ENCODE results near the gene ATF4. TPM values are rescaled to one million over a fixed set of nuclear protein-coding genes. Genes with fewer than 3 reads are reported as not detected.

Gene ATF4
- total and polyA plus RNA-seq, 2 of the 8 experiments (the other 6 are each of a cell fraction or from before 2014, with no cell fraction given) = 553 to 704 TPM

DNA sequence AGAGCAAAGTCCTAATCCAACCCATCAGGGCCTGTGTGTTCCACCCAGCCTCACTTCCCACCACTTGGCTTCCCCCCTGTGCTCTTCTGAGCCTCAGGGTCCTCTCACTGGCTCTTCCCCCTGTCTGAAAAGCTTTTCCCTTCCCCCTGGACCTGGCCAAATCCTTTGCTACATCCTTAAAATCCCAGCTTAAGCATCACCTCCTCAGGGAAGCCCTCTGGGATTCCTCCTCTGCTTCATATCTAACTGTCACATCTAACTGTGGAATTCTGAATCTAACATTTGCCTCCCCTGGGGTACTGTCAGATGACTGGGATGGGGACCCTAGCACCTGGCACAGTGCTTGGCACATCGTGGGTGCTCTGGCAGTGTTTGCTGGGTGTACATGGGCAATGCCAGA lies 51.2 kb downstream of the ATF4 start:
- H3K14ac ChIP-seq (ENCODE audit: insufficient read length) = no peak overlapping the region
- H3K4me3 ChIP-seq (ENCODE audit: extremely low read depth in 1 of 4, insufficient read depth in 2 of 4, low read depth in 3 of 4, low read length in 4 of 4) = no peak overlapping the region
- H3K36me3 ChIP-seq (ENCODE audit: control insufficient read depth in 2 of 4, insufficient read depth in 4 of 4, low read length in 3 of 4) = no peaks in the 10 kb centered on the region
- no peak overlapping the region for H3K23ac ChIP-seq (ENCODE audit: insufficient read length)
- no peak overlapping the region; the same call in 1 of the 2 replicates for H4K8ac ChIP-seq (ENCODE audit: extremely low read depth, insufficient read depth, low read length)
- H2AFZ ChIP-seq (ENCODE audit: low read length) = no peak overlapping the region
- no peaks in the 10 kb centered on the region for H3K23me2 ChIP-seq (ENCODE audit: low read depth, low read length)
- ChIA-PET POLR2A (ENCODE audit: partially characterized antibody) (no interaction called here), CTCF (ENCODE audit: partially characterized antibody) (interaction anchor here (0.5 to 9.0 kb wide), 4 partner anchors 11 to 463 kb away, joined by 3 to 47 read pairs (median 8); no protein-coding TSS in a partner anchor)
- H3K4me2 ChIP-seq (ENCODE audit: insufficient read depth in 1 of 2, low read depth in 2 of 2, low read length in 2 of 2) = no peak overlapping the region
- no peak overlapping the region for H4K5ac ChIP-seq (ENCODE audit: insufficient read length, low read depth, low read length)
- 90% methylated on average over 1 of the region's 1 CpG; no CpG with 5 or more reads in 1 of the 2 experiments for WGBS, 2 experiments (ENCODE audit: extremely low coverage in 1 of 2, insufficient coverage in 1 of 2, insufficient read length in 1 of 2, insufficient replicate concordance in 2 of 2, low coverage in 1 of 2, low lambda C conversion rate in 2 of 2, missing lambda C conversion rate in 1 of 2)
- H3K56ac ChIP-seq (replicated peaks; ENCODE audit: insufficient read length, low read depth, low read length) = no peak overlapping the region
- no peak overlapping the region for H2AK5ac ChIP-seq (ENCODE audit: low read depth, low read length)
- H3K79me1 ChIP-seq (ENCODE audit: low read depth, low read length) = no peaks in the 10 kb centered on the region
- H3K9ac ChIP-seq (replicated peaks in 1 of 4; ENCODE audit: extremely low read depth in 1 of 4, low read depth in 3 of 4, low read length in 3 of 4) = no peak overlapping the region
- no peak for FAIRE-seq
- H3K4me1 ChIP-seq (replicated peaks in 1 of 4; ENCODE audit: control insufficient read depth in 3 of 4, insufficient read depth in 4 of 4, low read length in 3 of 4) = 0 out of 7 replicates have a peak, but pooled peaks cover 0 to 4% (median 0%) of the 10 kb centered on the region in 4 experiments
- DNase-seq (ENCODE audit: low read depth in 1 of 2, low spot score in 2 of 2) = no peak
- no peak overlapping the region for H2BK20ac ChIP-seq (ENCODE audit: low read length)
- H2BK15ac ChIP-seq (ENCODE audit: low read length) = no peak overlapping the region
- no peak overlapping the region for H3K4ac ChIP-seq (replicated peaks; ENCODE audit: insufficient read length, low read depth, low read length)
- no peaks in the 10 kb centered on the region for H3K79me2 ChIP-seq (ENCODE audit: control insufficient read depth in 1 of 2, insufficient read depth in 2 of 2, low read length in 2 of 2)
- H3K18ac ChIP-seq (ENCODE audit: extremely low read depth, low read length) = no peak overlapping the region
- H3K9me3 ChIP-seq (ENCODE audit: insufficient read depth in 2 of 2, low read depth in 1 of 2, low read length in 1 of 2) = no peaks in the 10 kb centered on the region
- H4K91ac ChIP-seq (replicated peaks; ENCODE audit: insufficient read length, low read length) = no peak overlapping the region
- no peak overlapping the region for H2BK120ac ChIP-seq (replicated peaks; ENCODE audit: low read depth, low read length)
- no peaks in the 10 kb centered on the region; a peak in 1 of 7 replicates for H3K27me3 ChIP-seq (replicated peaks in 1 of 4; ENCODE audit: control insufficient read depth in 3 of 4, extremely low read depth in 1 of 4, insufficient read depth in 3 of 4, low read length in 3 of 4)
- no peak overlapping the region for H2BK12ac ChIP-seq (ENCODE audit: low read depth, low read length)
- no peak overlapping the region for H3K27ac ChIP-seq (ENCODE audit: low read depth, low read length)
- H4K20me1 ChIP-seq (replicated peaks in 1 of 2; ENCODE audit: control insufficient read depth in 1 of 2, insufficient read depth in 2 of 2, low read length in 2 of 2) = no peaks in the 10 kb centered on the region
- H2BK5ac ChIP-seq (ENCODE audit: low read depth, low read length) = no peak overlapping the region
- TF ChIP-seq, protein P1, sequence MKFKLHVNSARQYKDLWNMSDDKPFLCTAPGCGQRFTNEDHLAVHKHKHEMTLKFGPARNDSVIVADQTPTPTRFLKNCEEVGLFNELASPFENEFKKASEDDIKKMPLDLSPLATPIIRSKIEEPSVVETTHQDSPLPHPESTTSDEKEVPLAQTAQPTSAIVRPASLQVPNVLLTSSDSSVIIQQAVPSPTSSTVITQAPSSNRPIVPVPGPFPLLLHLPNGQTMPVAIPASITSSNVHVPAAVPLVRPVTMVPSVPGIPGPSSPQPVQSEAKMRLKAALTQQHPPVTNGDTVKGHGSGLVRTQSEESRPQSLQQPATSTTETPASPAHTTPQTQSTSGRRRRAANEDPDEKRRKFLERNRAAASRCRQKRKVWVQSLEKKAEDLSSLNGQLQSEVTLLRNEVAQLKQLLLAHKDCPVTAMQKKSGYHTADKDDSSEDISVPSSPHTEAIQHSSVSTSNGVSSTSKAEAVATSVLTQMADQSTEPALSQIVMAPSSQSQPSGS (IDR thresholded peaks at IDR 0.05; ENCODE audit: low read length) = no peak
- TF ChIP-seq CHD1 (IDR thresholded peaks at IDR 0.05; ENCODE audit: low read depth, low read length) (no peak), NRF1 (IDR thresholded peaks at IDR 0.05; ENCODE audit: low read depth, low read length) (no peak), ZNF274 (IDR thresholded peaks at IDR 0.05; ENCODE audit: borderline replicate concordance, extremely low read depth, low read length) (no peak), SIX5 (IDR thresholded peaks at IDR 0.05; ENCODE audit: low read depth, low read length) (no peak), HDAC2 (IDR thresholded peaks at IDR 0.05; ENCODE audit: borderline replicate concordance in 1 of 2, low read depth in 2 of 2, low read length in 2 of 2) (no peak), RAD21 (IDR thresholded peaks at IDR 0.05 in 1 of 2, conservative IDR thresholded peaks at IDR 0.05 in 1 of 2; ENCODE audit: low read depth in 2 of 2, low read length in 2 of 2) (no peak), POLR2AphosphoS5 (IDR thresholded peaks at IDR 0.05; ENCODE audit: low read depth, low read length) (no peak), SIN3A (conservative IDR thresholded peaks at IDR 0.05 in 1 of 2, IDR thresholded peaks at IDR 0.05 in 1 of 2; ENCODE audit: low read depth in 1 of 2, low read length in 2 of 2) (no peak), SP1 (IDR thresholded peaks at IDR 0.05; ENCODE audit: low read depth, low read length) (no peak), SUZ12 (IDR thresholded peaks at IDR 0.05; ENCODE audit: low read length) (no peak), JUND (IDR thresholded peaks at IDR 0.05; ENCODE audit: low read length) (no peak)

All from H1 (cell line).